Stimulated activated CD8-positive, alpha-beta memory T cell treated with anti-CD3 and anti-CD28 coated beads, Interleukin-12 subunit alpha, Interleukin-12 subunit beta, amount 100 ng/mL, for 4 hours (primary cell): ENCODE measurements around the gene CLRN3.

Experiments used
- DNase-seq: peaks from one replicate; pipeline ENCODE4 v3.0.0-alpha.2; 2020; ENCODE audit warnings: low read depth

CLRN3 gene

GRCh38 chr10:127874671-127875448 lies 17.9 kb downstream of the CLRN3 start:
- DNase-seq: no peak

- DNase-seq: no peak
Measured at GRCh38 chr10:127873901-127874470, 18.8 kb downstream of the CLRN3 start.

DNA sequence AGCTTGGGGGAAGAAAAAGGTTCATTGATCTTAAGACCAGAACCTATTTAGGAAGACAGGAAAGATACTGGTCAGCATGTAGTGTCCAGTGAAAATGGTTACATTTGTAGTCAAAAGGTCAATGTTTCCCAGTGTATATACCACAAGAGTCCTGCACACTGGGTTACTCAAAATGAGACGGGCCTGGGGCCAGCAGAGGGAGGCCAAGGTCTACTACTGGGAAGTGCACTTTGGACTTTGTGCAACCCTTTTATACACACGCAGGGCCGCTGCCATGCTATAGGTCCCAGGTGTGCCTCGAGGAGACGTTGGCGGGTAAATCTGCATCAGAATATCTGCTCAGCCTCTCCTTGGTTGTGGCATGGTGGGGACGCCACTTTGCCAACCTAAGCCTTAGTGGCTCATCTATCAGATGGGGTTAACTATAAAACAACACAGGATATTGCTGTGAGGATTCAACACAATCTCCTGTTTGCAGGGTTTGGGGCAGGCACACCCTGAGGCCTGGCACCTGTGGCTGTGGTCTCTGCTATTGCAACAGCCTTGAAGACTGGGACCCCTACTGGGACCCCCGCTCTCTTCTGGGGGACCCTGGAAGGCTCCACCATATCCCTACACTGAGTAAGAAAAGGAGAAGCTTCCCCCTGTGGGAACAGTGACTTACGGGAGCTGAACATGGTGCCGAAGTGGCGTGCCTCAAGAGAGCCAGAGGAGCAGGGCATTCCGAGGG lies 19.7 kb downstream of the CLRN3 start:
- no peak for DNase-seq

DNA sequence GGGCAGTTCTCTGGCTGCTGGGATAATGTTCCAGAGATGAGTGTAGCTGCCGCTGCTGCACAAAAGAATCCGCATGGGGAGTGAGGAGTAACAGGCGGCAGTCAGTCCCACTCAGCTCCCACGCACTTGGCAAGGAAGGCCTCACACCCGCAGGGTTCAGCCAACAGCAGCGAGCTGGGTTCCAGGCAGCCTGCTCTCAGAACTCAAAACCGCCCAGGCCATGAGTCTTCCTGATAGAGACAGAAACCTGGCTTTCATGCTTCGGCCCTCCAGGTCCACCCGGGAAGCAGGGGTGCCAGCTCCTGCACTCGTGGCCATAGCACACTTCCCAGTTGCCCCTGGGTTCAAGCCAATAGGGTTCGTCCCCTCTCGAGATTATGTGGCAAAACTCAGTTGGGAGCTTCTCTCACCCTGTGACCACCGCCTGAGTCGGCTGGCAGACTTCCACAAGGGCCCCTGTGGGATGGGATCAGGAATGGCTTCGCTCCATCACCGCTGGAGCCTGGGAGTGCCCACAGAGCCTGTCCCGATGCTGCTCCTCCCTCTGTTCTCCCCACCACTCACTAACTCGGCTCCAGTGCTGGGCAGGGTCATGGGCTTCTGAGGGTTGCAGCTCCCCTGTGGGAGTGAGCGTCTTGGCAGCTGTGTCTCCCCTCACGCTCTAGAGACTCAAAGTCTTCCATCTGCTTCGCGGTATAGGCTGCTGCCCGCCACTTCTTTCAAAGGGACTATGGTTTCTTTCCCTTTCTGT lies 20.6 kb downstream of the CLRN3 start:
- DNase-seq: no peak

DNA sequence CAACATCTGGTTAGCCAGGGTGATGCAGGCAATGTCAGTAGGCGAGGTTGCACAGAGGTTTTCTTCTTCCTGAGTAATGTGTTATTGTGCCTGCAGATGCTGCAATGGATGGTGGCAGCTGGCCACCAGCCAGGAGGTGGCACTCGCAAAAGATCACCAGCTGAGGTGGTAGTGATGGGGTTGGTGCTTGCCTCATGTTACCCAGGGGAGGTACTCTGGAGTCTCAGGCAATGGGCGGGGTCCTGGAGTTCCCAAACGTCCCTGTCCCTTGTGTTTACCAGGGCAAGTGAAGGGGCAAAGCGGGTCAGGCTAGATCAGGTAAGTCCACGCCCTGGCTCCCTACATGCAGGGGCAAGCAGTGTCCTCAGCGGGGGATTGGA lies 21.1 kb downstream of the CLRN3 start:
- DNase-seq: no peak

DNA sequence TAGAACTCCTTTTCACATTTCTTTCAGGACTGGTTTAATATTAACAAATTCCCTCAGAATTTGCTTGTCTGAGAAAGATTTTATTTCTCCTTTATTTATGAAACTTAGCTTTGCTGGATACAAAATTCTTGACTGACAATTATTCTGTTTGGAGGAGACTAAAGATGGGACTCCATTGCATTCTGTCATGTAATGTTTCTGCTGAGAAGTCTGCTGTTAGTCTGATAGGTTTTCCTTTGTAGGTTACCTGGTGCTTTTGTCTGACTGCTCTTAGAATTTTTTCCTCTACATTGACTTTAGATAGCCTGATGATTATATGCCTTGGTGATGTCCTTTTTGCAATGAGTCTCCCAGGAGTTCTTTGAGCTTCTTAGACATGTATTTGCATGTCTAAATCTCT lies 23.4 kb downstream of the CLRN3 start:
- DNase-seq: no peak

- DNase-seq: no peak
Measured at GRCh38 chr10:127867805-127868204, 24.9 kb downstream of the CLRN3 start.

DNA sequence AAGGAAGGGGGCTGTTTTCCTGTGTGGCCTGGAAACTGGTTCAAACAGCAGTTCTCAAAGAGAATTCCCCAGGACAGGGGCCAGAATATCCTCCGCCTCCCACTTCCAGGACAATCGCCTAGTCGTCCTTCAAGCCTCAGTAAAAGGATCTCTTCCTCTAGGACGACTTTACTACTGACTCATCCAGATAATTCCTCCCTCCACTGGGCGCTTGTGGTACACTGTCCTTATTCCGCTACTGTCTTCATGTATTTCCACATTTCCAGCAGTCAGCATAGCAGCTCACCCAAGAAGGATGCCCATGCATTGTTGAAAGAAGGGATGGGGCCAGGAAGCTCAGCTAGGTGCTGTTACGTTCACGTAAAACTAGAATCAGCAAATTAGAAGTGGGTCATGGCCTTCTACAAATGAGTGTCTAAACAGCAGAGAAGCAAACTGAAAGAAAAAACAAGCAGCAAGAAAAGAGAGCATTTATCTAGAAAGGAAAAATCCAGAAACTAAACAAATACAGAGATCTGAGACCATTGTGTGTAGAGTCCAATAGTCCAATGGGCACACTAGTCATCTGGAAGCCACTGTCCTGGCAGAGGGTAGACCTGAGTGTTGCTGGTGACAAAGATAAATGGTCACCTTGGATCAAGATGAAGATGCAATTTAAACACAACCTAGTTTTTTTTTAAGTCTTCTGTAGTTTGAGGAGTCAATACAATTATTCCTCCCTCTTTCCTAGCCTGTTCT lies 26.3 kb downstream of the CLRN3 start:
- no peak for DNase-seq

DNA sequence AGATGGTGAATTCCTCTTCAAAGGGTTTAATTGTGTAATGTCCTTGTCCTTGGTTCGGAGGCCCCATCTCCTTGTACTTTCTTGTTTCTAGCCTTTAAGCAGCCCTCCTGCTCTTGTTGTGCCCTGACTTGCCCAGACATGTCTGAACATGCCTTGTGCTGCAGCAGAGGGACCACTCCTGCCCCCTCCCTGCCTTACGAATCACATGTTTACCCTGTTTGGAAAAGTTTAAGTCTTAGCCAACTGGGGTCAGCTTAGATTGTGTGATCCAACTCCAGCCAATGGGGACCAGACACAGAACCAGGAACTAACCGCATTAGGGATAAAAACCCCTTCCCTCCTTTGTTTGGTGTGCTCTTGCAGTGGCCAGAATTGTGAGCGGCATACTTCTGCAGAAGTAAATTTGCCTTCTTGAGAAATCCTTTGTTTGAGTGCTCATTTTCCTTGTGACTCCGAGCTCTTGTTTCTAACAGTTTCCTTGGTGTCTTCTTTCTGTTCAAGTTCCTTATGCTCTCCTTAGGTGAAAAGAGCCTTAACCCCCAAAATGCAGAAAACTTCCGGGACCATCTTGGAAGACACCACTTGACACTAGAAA lies 29.4 kb downstream of the CLRN3 start:
- DNase-seq: no peak

GRCh38 chr10:127860592-127860991 lies 32.1 kb downstream of the CLRN3 start:
- DNase-seq: no peak

- DNase-seq: no peak
Measured at GRCh38 chr10:127855976-127856375, 36.8 kb downstream of the CLRN3 start.

GRCh38 chr10:127855591-127855881 lies 37.2 kb downstream of the CLRN3 start:
- DNase-seq: no peak

- no peak for DNase-seq
Measured at GRCh38 chr10:127854769-127855590, 37.8 kb downstream of the CLRN3 start.

DNA sequence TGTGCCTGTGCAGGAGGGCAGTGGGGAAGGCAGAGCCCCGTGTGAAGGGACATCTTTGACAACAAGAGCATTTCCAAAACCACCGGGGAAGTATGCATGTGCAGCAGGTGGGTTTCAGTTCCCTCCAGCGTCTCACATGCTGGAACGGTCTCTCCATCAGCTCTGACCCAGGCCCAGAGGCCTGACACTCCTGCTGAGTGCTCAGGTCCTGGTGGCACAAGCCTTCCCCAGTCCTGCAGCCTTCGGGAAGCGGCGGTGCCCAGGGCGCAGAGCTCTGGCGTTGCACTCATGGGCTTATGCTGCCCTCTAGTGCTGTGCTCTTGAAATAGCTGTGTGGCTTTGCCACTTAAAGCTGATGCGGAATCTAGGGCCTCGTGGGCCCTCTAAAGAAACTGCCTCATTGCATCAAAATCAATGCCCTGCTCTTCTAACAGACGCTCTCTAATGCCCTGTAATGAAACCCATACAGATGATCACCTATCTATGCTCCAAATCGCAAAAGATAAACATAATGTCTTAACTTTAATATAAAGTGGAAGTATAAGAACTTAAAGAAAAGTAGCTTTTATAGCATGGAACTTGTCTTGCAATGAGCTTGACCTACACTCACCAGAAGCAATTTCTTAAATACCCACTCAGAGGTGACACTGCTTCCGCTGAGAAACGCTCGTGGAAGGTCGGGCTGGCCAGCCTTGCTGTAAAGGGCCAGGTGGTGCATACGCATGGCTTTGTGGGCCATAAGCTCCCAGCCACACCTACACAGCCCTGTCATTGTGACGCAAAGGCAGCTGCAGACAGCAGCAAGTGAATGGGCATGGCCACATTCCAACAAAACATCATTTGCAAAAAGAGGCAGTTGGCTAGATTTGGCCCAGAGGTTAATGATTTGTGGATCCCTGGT lies 38.6 kb downstream of the CLRN3 start:
- DNase-seq: peak; percentile 10

- no peak for DNase-seq
Measured at GRCh38 chr10:127852456-127852855, 40.3 kb downstream of the CLRN3 start.

GRCh38 chr10:127851661-127852194 lies 41.0 kb downstream of the CLRN3 start:
- DNase-seq: no peak

GRCh38 chr10:127850944-127851343 lies 41.8 kb downstream of the CLRN3 start:
- DNase-seq: no peak

DNA sequence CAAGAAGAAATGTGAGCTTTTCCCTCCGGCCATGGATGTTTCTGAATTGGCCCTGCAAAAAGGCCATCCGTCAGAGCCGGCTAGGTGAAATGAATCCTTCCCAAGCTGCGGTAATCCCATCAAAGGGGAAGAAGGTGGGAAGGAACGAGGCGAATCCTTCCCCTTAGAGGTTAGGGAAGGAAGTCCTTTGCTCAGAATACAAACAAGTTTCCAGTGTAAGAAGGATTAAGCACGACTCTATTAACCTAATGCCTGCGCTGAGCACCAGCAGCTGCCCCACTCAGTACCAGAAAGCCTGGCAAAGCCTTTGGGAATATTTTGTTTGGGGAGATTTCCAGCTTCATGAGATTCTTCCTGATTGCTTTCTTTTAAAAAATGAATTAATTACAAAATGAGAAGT lies 42.8 kb downstream of the CLRN3 start:
- no peak for DNase-seq

DNA sequence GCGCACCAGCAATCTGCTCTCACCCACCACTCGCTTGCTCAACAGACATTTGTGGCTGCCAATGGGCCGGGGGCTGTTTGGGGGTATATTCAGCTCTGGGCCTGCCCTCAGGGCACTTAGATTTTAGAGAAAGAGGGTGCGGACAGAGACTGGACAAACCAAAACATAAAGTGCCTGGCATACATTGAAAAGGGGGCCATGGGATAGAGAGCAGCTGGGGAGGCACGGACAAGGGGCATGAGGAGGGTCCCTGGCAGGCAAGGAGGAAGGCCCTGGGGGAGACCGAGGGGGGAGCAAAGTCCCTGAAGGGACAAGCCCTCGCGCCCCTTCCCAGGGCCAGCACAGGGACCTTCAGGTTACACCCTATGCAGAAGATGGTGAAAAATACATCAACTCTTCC lies 43.5 kb downstream of the CLRN3 start:
- no peak for DNase-seq
